Stimulated activated CD8-positive, alpha-beta memory T cell treated with anti-CD3 and anti-CD28 coated beads, Interleukin-4, amount 100 ng/mL, for 4 hours (primary cell): ENCODE results near the gene SLC35E4.
"Not testable (repeated sequence)": the region's sequence is repeated elsewhere in the genome, so short reads cannot be mapped to it uniquely, and the experiment has no call there.

Experiments
- DNase-seq, 2 donors: peaks; one replicate each; pipeline ENCODE4 v3.0.0-alpha.2; 2020; ENCODE audit warnings: low read depth in 2 of 2, low spot score in 1 of 2

Gene SLC35E4

GRCh38 chr22:30635273-30636225 lies at the start of gene SLC35E4:
Gene SLC35E4 (plus strand): TSS chr22:30635781. CDS start chr22:30636451, 670 bp downstream.
- peak; percentile 90 to 95 for DNase-seq

GRCh38 chr22:30586414-30586813 lies 49.2 kb upstream of the SLC35E4 start:
- DNase-seq, result no peak

GRCh38 chr22:30591191-30591587 lies 44.4 kb upstream of the SLC35E4 start:
- no peak for DNase-seq

GRCh38 chr22:30591588-30592359 lies 43.8 kb upstream of the SLC35E4 start, which contains the start of gene PES1:
Gene PES1 (minus strand): TSS chr22:30591910. CDS start chr22:30591833, 77 bp downstream.
- peak; percentile 84 to 94 for DNase-seq

- not testable (repeated sequence) for DNase-seq
These were observed 43.2 kb upstream of the SLC35E4 start for GRCh38 chr22:30592360-30592713.

- DNase-seq, result no peak
These were observed 39.4 kb upstream of the SLC35E4 start for GRCh38 chr22:30596199-30596598.

- DNase-seq, result no peak
These were observed 38.7 kb upstream of the SLC35E4 start for GRCh38 chr22:30596886-30597285.

- no peak for DNase-seq
These were observed 36.6 kb upstream of the SLC35E4 start for GRCh38 chr22:30598986-30599385.

- no peak for DNase-seq
These were observed 34.7 kb upstream of the SLC35E4 start for GRCh38 chr22:30600921-30601320.

GRCh38 chr22:30601464-30601863 lies 34.1 kb upstream of the SLC35E4 start:
- no peak for DNase-seq

- DNase-seq, result no peak
These were observed 33.5 kb upstream of the SLC35E4 start for GRCh38 chr22:30602049-30602448.

- no peak for DNase-seq
These were observed 31.8 kb upstream of the SLC35E4 start for GRCh38 chr22:30603801-30604200.

- DNase-seq, result no peak
These were observed 30.9 kb upstream of the SLC35E4 start for GRCh38 chr22:30604723-30605122.

- no peak for DNase-seq
These were observed 30.0 kb upstream of the SLC35E4 start for GRCh38 chr22:30605449-30606110.

GRCh38 chr22:30606455-30607299 lies 28.9 kb upstream of the SLC35E4 start, which contains the start of gene TCN2:
Gene TCN2 (plus strand): TSS chr22:30607174. CDS start chr22:30607332, 158 bp downstream.
- DNase-seq, result no peak

GRCh38 chr22:30607300-30607930 lies 28.2 kb upstream of the SLC35E4 start:
- no peak for DNase-seq

GRCh38 chr22:30607939-30608338 lies 27.6 kb upstream of the SLC35E4 start:
- no peak for DNase-seq

- DNase-seq, result no peak
These were observed 26.1 kb upstream of the SLC35E4 start for GRCh38 chr22:30609260-30610185.

GRCh38 chr22:30610299-30610698 lies 25.3 kb upstream of the SLC35E4 start:
- no peak for DNase-seq
